Prostate gland (tissue), 2 donors: ENCODE data around the gene RNF25. TPM values are rescaled to one million over a fixed set of nuclear protein-coding genes. Genes with fewer than 3 reads are reported as not detected.

Source experiments
- DNase-seq: peaks from one replicate; pipeline ENCODE4 v3.0.0-alpha.2; 2019; ENCODE audit warnings: low spot score
- H3K27ac ChIP-seq, 2 donors: fragments of 200-600 bp; sonication (generic); 2 replicates each; pipeline ENCODE4 v1.5.1; 2017 to 2019
- H3K27me3 ChIP-seq: fragments of 200-600 bp; sonication (generic); replicated peaks from 2 replicates; pipeline ENCODE4 v1.5.1; 2019; ENCODE audit not compliant: insufficient read depth
- H3K36me3 ChIP-seq, 2 donors: fragments of 200-600 bp; sonication (generic); 1 replicate in 1 of 2; 2 replicates in 1 of 2; pipeline versions ENCODE4 v1.5.1 to v1.8.1; 2017 to 2019
- H3K4me1 ChIP-seq: fragments of 200-600 bp; sonication (generic); replicated peaks from 2 replicates; pipeline ENCODE4 v1.5.1; 2019
- H3K4me3 ChIP-seq, 2 donors: fragments of 200-600 bp; sonication (generic); 2 replicates each; pipeline ENCODE4 v1.5.1; 2017 to 2019
- H3K9me3 ChIP-seq: fragments of 200-600 bp; sonication (generic); 2 replicates; pipeline ENCODE4 v1.5.1; 2017
- POLR2A ChIP-seq: fragments of 450-650 bp; IDR thresholded peaks from one replicate; pipeline ENCODE4 v1.6.1; 2016; ENCODE audit warnings: antibody characterized with exemption, mild to moderate bottlenecking
- POLR2AphosphoS5 ChIP-seq: sonication (generic); formaldehyde crosslinking; IDR thresholded peaks from one replicate; pipeline ENCODE4 v1.6.1; 2017; ENCODE audit warnings: antibody characterized with exemption
- WGBS: methylation state at CpG from one replicate; pipeline ENCODE4 v1.1.5; 2018; 5-methylcytosine and 5-hydroxymethylcytosine counted together
- intact Hi-C: fragments of 100-400 bp; cut with DNase I; formaldehyde crosslinking; loops from one replicate; pipeline ENCODE4 v1.14.2; 2022
- total RNA-seq, 2 donors: library from RNA; depleted of rRNA; stranded (reverse); fragments of >200 nt; gene quantifications; one replicate each; pipeline ENCODE4 v1.1.0, GENCODE V29; 2016
- TF ChIP-seq, protein P1 (sequence below), 4 experiments: fragments of 200-600 bp in 2 of 4; fragments of 450-650 bp in 2 of 4; sonication (generic) in 2 of 4; IDR thresholded peaks; 1 replicate in 3 of 4; 2 replicates in 1 of 4; pipeline ENCODE4 v1.5.1; 2016 to 2019; ENCODE audit warnings: antibody characterized with exemption in 4 of 4, mild to moderate bottlenecking in 2 of 4, moderate library complexity in 2 of 4

The RNF25 gene
- total RNA-seq, 2 donors from 2014 or later: 20.0 to 32.5 TPM

DNA sequence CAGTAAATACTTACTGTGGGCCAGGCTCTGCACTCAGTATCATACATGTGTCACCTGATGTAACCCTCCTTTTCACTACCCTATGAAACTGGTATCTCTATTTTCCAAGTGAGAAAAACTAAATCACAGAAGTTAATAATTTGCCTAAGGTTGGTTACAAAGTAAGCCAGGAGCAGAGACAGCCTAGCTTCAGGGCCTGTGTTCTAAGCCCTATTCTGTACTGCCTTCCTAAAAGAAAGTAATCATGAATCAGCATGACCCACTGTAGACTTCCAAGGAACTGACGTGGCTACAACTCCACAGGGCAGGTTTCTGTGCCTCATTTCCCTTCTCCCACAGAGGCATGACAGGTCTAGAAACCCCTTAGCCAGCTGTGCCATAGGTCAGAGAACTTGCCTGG, 26.7 kb downstream of the RNF25 start:
- no peaks in the 10 kb centered on the region for H3K9me3 ChIP-seq
- H3K4me1 ChIP-seq: no peaks in the 10 kb centered on the region
- H3K4me3 ChIP-seq: no peak overlapping the region
- H3K27me3 ChIP-seq: no peaks in the 10 kb centered on the region
- H3K36me3 ChIP-seq: peaks cover 16 to 35% of the 10 kb centered on the region in 2 donors
- DNase-seq: no peak
- no peak overlapping the region for H3K27ac ChIP-seq
- intact Hi-C loops: loop anchor here (5.0 kb wide), 1 partner anchor 78 kb away; the partner anchor contains the start of genes CNOT9 and USP37
- TF ChIP-seq, protein P1, sequence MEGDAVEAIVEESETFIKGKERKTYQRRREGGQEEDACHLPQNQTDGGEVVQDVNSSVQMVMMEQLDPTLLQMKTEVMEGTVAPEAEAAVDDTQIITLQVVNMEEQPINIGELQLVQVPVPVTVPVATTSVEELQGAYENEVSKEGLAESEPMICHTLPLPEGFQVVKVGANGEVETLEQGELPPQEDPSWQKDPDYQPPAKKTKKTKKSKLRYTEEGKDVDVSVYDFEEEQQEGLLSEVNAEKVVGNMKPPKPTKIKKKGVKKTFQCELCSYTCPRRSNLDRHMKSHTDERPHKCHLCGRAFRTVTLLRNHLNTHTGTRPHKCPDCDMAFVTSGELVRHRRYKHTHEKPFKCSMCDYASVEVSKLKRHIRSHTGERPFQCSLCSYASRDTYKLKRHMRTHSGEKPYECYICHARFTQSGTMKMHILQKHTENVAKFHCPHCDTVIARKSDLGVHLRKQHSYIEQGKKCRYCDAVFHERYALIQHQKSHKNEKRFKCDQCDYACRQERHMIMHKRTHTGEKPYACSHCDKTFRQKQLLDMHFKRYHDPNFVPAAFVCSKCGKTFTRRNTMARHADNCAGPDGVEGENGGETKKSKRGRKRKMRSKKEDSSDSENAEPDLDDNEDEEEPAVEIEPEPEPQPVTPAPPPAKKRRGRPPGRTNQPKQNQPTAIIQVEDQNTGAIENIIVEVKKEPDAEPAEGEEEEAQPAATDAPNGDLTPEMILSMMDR (IDR thresholded peaks at IDR 0.05): no peak
- TF ChIP-seq POLR2AphosphoS5 (no peak), POLR2A (no peak)
- 85% methylated on average over 1 of the region's 1 CpG for WGBS

DNA sequence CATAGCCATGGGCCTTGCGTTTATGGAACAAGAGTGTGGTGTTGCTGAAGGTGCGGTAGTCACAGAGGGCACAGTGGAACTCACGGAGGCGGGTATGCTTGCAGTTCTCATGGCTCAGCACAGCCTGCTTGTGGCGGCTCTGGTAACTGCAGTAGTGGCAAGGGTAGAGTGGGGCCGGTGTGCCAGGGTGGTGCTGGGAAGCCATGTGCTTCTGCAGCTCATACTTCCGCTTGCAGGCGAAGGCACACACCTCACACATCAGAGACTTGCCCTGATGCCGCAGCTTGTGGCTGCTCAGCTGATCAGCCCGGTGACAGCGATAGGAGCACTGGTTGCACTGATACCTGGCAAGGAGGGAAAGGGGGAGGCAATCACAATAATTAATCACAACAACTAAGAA, 27.1 kb downstream of the RNF25 start:
- TF ChIP-seq, protein P1 (IDR thresholded peaks at IDR 0.05): no peak
- TF ChIP-seq POLR2AphosphoS5 (no peak), POLR2A (no peak)
- no peak overlapping the region for H3K27ac ChIP-seq
- no peaks in the 10 kb centered on the region for H3K9me3 ChIP-seq
- WGBS: 95% methylated on average over 11 of the region's 11 CpGs
- H3K4me1 ChIP-seq: no peaks in the 10 kb centered on the region
- H3K36me3 ChIP-seq: peaks cover 16 to 34% of the 10 kb centered on the region in 2 donors
- H3K27me3 ChIP-seq: no peaks in the 10 kb centered on the region
- intact Hi-C loops: loop anchor here (5.0 kb wide), 1 partner anchor 77 kb away; the partner anchor contains the start of genes CNOT9 and USP37
- no peak for DNase-seq
- H3K4me3 ChIP-seq: no peak overlapping the region

DNA sequence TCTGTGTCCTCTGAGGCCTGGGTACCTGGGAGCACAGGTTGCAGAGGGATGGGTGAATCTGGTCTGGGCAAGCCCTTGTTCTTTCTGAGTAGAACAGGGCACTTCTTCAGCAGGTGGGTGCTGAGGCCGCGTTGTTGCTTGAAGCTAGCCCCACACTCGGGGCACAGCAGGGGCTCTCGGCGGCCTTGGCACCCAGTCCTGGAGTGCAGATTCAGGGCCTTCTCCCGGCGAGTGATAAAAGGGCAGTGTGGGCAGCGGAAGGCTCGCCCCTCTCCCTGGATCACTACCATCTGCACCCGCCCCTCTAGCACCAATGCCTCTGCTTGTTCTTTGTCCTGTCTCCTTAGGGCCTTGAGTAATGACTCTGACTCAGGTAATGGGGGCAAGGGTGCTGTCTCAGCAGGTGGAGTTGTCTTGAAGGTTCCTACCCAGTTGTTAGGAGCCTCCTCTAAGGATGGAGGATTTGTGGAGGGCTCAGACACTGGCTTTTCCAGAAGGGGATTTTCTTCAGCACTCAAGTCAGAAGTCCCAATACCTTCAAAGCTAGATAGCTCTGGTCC, 28.0 kb downstream of the RNF25 start:
- Histone ChIP-seq H3K27ac (no peak overlapping the region), H3K36me3 (peaks cover 13 to 31% of the 10 kb centered on the region in 2 donors), H3K4me1 (no peaks in the 10 kb centered on the region), H3K27me3 (no peaks in the 10 kb centered on the region), H3K9me3 (no peaks in the 10 kb centered on the region), H3K4me3 (no peak overlapping the region)
- intact Hi-C loops: no loop called here
- TF ChIP-seq POLR2A (no peak), POLR2AphosphoS5 (no peak)
- TF ChIP-seq, protein P1 (IDR thresholded peaks at IDR 0.05): no peak
- DNase-seq: no peak
- 90% methylated on average over 10 of the region's 10 CpGs for WGBS

DNA sequence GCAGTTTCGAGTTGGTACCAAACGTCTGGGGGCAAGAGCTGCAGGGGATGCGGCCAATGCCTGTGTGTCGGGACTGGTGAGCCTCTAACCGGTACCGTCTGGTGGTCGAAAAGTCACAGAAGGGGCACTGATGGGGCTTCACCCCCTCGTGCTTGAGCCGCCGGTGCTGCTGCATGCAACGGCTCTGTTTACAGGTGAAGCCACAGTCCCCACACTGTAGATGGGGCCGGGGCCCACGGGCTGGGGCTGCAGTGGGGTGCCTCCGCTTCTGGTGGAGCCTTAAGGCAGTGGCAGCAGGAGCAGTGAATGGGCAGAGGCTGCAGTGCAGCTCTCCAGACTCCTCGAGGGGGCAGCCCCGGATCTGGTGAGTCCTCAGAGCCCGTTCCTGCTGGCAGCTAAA, 29.0 kb downstream of the RNF25 start:
- no peak for DNase-seq
- Histone ChIP-seq H3K4me3 (no peak overlapping the region), H3K36me3 (peaks cover 16 to 41% of the 10 kb centered on the region in 2 donors)

More for the DNA sequence above, 29.0 kb downstream of the RNF25 start:
- WGBS: 91% methylated on average over 17 of the region's 17 CpGs
- no peak for TF ChIP-seq POLR2AphosphoS5
- TF ChIP-seq, protein P1 (IDR thresholded peaks at IDR 0.05): no peak
- TF ChIP-seq POLR2A: no peak
- Histone ChIP-seq H3K9me3 (no peaks in the 10 kb centered on the region), H3K27me3 (no peaks in the 10 kb centered on the region), H3K4me1 (no peaks in the 10 kb centered on the region), H3K27ac (no peak overlapping the region)
- intact Hi-C loops: no loop called here
